Prostate gland (tissue), 2 donors: ENCODE data around the gene ACE2. TPM values are rescaled to one million over a fixed set of nuclear protein-coding genes. Genes with fewer than 3 reads are reported as not detected.

ENCODE experiments used
- DNase-seq: peaks from one replicate; pipeline ENCODE4 v3.0.0-alpha.2; 2019; ENCODE audit warnings: low spot score
- H3K27ac ChIP-seq, 2 donors: fragments of 200-600 bp; sonication (generic); 2 replicates each; pipeline ENCODE4 v1.5.1; 2017 to 2019
- H3K27me3 ChIP-seq: fragments of 200-600 bp; sonication (generic); replicated peaks from 2 replicates; pipeline ENCODE4 v1.5.1; 2019; ENCODE audit not compliant: insufficient read depth
- H3K36me3 ChIP-seq, 2 donors: fragments of 200-600 bp; sonication (generic); 1 replicate in 1 of 2; 2 replicates in 1 of 2; pipeline versions ENCODE4 v1.5.1 to v1.8.1; 2017 to 2019
- H3K4me1 ChIP-seq: fragments of 200-600 bp; sonication (generic); replicated peaks from 2 replicates; pipeline ENCODE4 v1.5.1; 2019
- H3K4me3 ChIP-seq, 2 donors: fragments of 200-600 bp; sonication (generic); 2 replicates each; pipeline ENCODE4 v1.5.1; 2017 to 2019
- H3K9me3 ChIP-seq: fragments of 200-600 bp; sonication (generic); 2 replicates; pipeline ENCODE4 v1.5.1; 2017
- CTCF ChIP-seq, 4 experiments: fragments of 200-600 bp in 2 of 4; fragments of 450-650 bp in 2 of 4; sonication (generic) in 2 of 4; IDR thresholded peaks; 1 replicate in 3 of 4; 2 replicates in 1 of 4; pipeline ENCODE4 v1.5.1; 2016 to 2019; ENCODE audit warnings: antibody characterized with exemption in 4 of 4, mild to moderate bottlenecking in 2 of 4, moderate library complexity in 2 of 4
- POLR2A ChIP-seq: fragments of 450-650 bp; IDR thresholded peaks from one replicate; pipeline ENCODE4 v1.6.1; 2016; ENCODE audit warnings: antibody characterized with exemption, mild to moderate bottlenecking
- POLR2AphosphoS5 ChIP-seq: sonication (generic); formaldehyde crosslinking; IDR thresholded peaks from one replicate; pipeline ENCODE4 v1.6.1; 2017; ENCODE audit warnings: antibody characterized with exemption
- WGBS: methylation state at CpG from one replicate; pipeline ENCODE4 v1.1.5; 2018; 5-methylcytosine and 5-hydroxymethylcytosine counted together
- intact Hi-C: fragments of 100-400 bp; cut with DNase I; formaldehyde crosslinking; loops from one replicate; pipeline ENCODE4 v1.14.2; 2022
- total RNA-seq, 2 donors: library from RNA; depleted of rRNA; stranded (reverse); fragments of >200 nt; gene quantifications; one replicate each; pipeline ENCODE4 v1.1.0, GENCODE V29; 2016

Gene ACE2
- total RNA-seq, 2 donors from 2014 or later, result 0.14 to 74.6 TPM

GRCh38 chrX:15644560-15644872 is 43.8 kb upstream of the ACE2 start:
- H3K9me3 ChIP-seq, result no peaks in the 10 kb centered on the region
- DNase-seq, result no peak
- 100% methylated on average over 1 of the region's 1 CpG for WGBS
- H3K27ac ChIP-seq, result no peak overlapping the region
- H3K4me3 ChIP-seq, result no peak overlapping the region
- intact Hi-C loops, result no loop called here
- H3K4me1 ChIP-seq, result no peaks in the 10 kb centered on the region
- H3K27me3 ChIP-seq, result no peaks in the 10 kb centered on the region
- TF ChIP-seq POLR2A (no peak), CTCF (IDR thresholded peaks at IDR 0.05) (no peak), POLR2AphosphoS5 (no peak)
- H3K36me3 ChIP-seq, result no peaks in the 10 kb centered on the region

- DNase-seq, result no peak
- intact Hi-C loops, result no loop called here
- 90% methylated on average over 7 of the region's 7 CpGs for WGBS
- Histone ChIP-seq H3K9me3 (no peaks in the 10 kb centered on the region), H3K27me3 (no peaks in the 10 kb centered on the region), H3K36me3 (no peaks in the 10 kb centered on the region), H3K27ac (no peak overlapping the region), H3K4me1 (no peaks in the 10 kb centered on the region), H3K4me3 (no peak overlapping the region)
- no peak for TF ChIP-seq POLR2A
- TF ChIP-seq CTCF (IDR thresholded peaks at IDR 0.05), result no peak
These were observed 43.2 kb upstream of the ACE2 start for GRCh38 chrX:15643786-15644559.

GRCh38 chrX:15631637-15632036 is 30.9 kb upstream of the ACE2 start:
- no peak for DNase-seq
- H3K9me3 ChIP-seq, result no peaks in the 10 kb centered on the region
- no peaks in the 10 kb centered on the region for H3K27me3 ChIP-seq
- no peak for TF ChIP-seq CTCF (IDR thresholded peaks at IDR 0.05)
- TF ChIP-seq POLR2A, result no peak
- no peak for TF ChIP-seq POLR2AphosphoS5
- H3K27ac ChIP-seq, result no peak overlapping the region
- H3K36me3 ChIP-seq, result no peaks in the 10 kb centered on the region
- no peak overlapping the region for H3K4me3 ChIP-seq
- intact Hi-C loops, result no loop called here
- H3K4me1 ChIP-seq, result no peaks in the 10 kb centered on the region

GRCh38 chrX:15623054-15623453 is 22.3 kb upstream of the ACE2 start:
- Histone ChIP-seq H3K4me1 (no peaks in the 10 kb centered on the region), H3K4me3 (no peak overlapping the region), H3K27me3 (no peaks in the 10 kb centered on the region), H3K27ac (no peak overlapping the region), H3K36me3 (no peaks in the 10 kb centered on the region), H3K9me3 (no peaks in the 10 kb centered on the region)
- DNase-seq, result no peak
- intact Hi-C loops, result no loop called here
- WGBS, result 29% methylated on average over 1 of the region's 1 CpG
- no peak for TF ChIP-seq POLR2A
- no peak for TF ChIP-seq POLR2AphosphoS5
- TF ChIP-seq CTCF (IDR thresholded peaks at IDR 0.05), result no peak

- TF ChIP-seq POLR2AphosphoS5 (peak; percentile 45), CTCF (IDR thresholded peaks at IDR 0.05) (no peak), POLR2A (no peak)
- intact Hi-C loops, result no loop called here
- H3K27me3 ChIP-seq, result no peaks in the 10 kb centered on the region
These were observed 18.4 kb upstream of the ACE2 start for GRCh38 chrX:15619053-15619755.

More at GRCh38 chrX:15619053-15619755, 18.4 kb upstream of the ACE2 start:
- Histone ChIP-seq H3K36me3 (no peaks in the 10 kb centered on the region), H3K27ac (no peak overlapping the region), H3K4me3 (no peak overlapping the region), H3K9me3 (no peaks in the 10 kb centered on the region), H3K4me1 (no peaks in the 10 kb centered on the region)
- 29% methylated on average over 3 of the region's 3 CpGs for WGBS
- peak; percentile 40 for DNase-seq
